Hepatocyte (in vitro differentiated cells): ENCODE data around the gene SAMD1. TPM values are rescaled to one million over a fixed set of nuclear protein-coding genes. Genes with fewer than 3 reads are reported as not detected.

Experiments
- DNase-seq: peaks from one replicate; pipeline ENCODE4 v3.0.0-alpha.2; 2016; ENCODE audit warnings: low spot score
- H2AFZ ChIP-seq: fragments of 200-600 bp; sonication (generic); 2 replicates; pipeline ENCODE4 v1.6.0; 2016; ENCODE audit warnings: antibody characterized with exemption, mild to moderate bottlenecking
- H3K27ac ChIP-seq: fragments of 200-600 bp; sonication (generic); 2 replicates; pipeline ENCODE4 v1.5.1; 2016; ENCODE audit warnings: mild to moderate bottlenecking
- H3K27me3 ChIP-seq: fragments of 200-600 bp; sonication (generic); 2 replicates; pipeline ENCODE4 v1.6.1; 2016
- H3K36me3 ChIP-seq: fragments of 200-600 bp; sonication (generic); replicated peaks from 2 replicates; pipeline ENCODE4 v1.5.1; 2016; ENCODE audit warnings: low read depth; ENCODE audit not compliant: insufficient read depth
- H3K4me1 ChIP-seq: fragments of 200-600 bp; sonication (generic); 2 replicates; pipeline ENCODE4 v1.5.1; 2016; ENCODE audit warnings: mild to moderate bottlenecking, moderate library complexity; ENCODE audit not compliant: insufficient read depth
- H3K4me2 ChIP-seq: fragments of 200-600 bp; sonication (generic); 2 replicates; pipeline ENCODE4 v1.6.0; 2016
- H3K4me3 ChIP-seq: fragments of 200-600 bp; sonication (generic); 2 replicates; pipeline ENCODE4 v1.5.1; 2016; ENCODE audit warnings: mild to moderate bottlenecking
- H3K79me2 ChIP-seq: fragments of 200-600 bp; sonication (generic); 2 replicates; pipeline ENCODE4 v1.6.0; 2017; ENCODE audit warnings: mild to moderate bottlenecking
- H3K9me2 ChIP-seq: fragments of 200-600 bp; sonication (generic); replicated peaks from 2 replicates; pipeline ENCODE4 v1.6.0; 2017; ENCODE audit warnings: mild to moderate bottlenecking; ENCODE audit not compliant: insufficient read depth
- H3K9me3 ChIP-seq: fragments of 200-600 bp; sonication (generic); 2 replicates; pipeline ENCODE4 v1.5.1; 2016; ENCODE audit warnings: low read depth, mild to moderate bottlenecking
- H4K20me1 ChIP-seq: fragments of 200-600 bp; sonication (generic); 2 replicates; pipeline ENCODE4 v1.6.0; 2016; ENCODE audit warnings: mild to moderate bottlenecking; ENCODE audit not compliant: insufficient read depth, poor library complexity, severe bottlenecking
- EZH2 ChIP-seq: fragments of 200-600 bp; sonication (generic); IDR thresholded peaks from 2 replicates; pipeline ENCODE4 v1.6.1; 2016; ENCODE audit warnings: antibody characterized with exemption, mild to moderate bottlenecking, borderline replicate concordance
- EZH2phosphoT487 ChIP-seq: fragments of 200-600 bp; sonication (generic); IDR thresholded peaks from one replicate; pipeline ENCODE4 v1.6.1; 2018; ENCODE audit warnings: antibody characterized with exemption, mild to moderate bottlenecking, low read depth, moderate library complexity; ENCODE audit not compliant: unreplicated experiment, severe bottlenecking
- WGBS: methylation state at CpG from one replicate; pipeline ENCODE4 v1.1.6; 2016; ENCODE audit warnings: low lambda C conversion rate; ENCODE audit errors: missing lambda C conversion rate; 5-methylcytosine and 5-hydroxymethylcytosine counted together
- polyA plus RNA-seq: library from polyadenylated mRNA; unstranded; fragments of >200 nt; fragmentation: Nextera tagmentation; extraction: Ambion mirVana; gene quantifications from 2 replicates; pipeline ENCODE4 v1.2.1, GENCODE V29; 2016
- total RNA-seq: library from RNA; depleted of rRNA; stranded (reverse); fragments of >200 nt; gene quantifications from 2 replicates; pipeline ENCODE4 v1.2.3, GENCODE V29; 2014
- TF ChIP-seq, protein P1 (sequence below): fragments of 200-600 bp; sonication (generic); IDR thresholded peaks from 2 replicates; pipeline ENCODE4 v1.5.1; 2016; ENCODE audit warnings: antibody characterized with exemption, mild to moderate bottlenecking; ENCODE audit not compliant: poor library complexity

Gene SAMD1
- total and polyA plus RNA-seq, 2 experiments from 2014 or later, result 35.8 to 45.6 TPM

DNA sequence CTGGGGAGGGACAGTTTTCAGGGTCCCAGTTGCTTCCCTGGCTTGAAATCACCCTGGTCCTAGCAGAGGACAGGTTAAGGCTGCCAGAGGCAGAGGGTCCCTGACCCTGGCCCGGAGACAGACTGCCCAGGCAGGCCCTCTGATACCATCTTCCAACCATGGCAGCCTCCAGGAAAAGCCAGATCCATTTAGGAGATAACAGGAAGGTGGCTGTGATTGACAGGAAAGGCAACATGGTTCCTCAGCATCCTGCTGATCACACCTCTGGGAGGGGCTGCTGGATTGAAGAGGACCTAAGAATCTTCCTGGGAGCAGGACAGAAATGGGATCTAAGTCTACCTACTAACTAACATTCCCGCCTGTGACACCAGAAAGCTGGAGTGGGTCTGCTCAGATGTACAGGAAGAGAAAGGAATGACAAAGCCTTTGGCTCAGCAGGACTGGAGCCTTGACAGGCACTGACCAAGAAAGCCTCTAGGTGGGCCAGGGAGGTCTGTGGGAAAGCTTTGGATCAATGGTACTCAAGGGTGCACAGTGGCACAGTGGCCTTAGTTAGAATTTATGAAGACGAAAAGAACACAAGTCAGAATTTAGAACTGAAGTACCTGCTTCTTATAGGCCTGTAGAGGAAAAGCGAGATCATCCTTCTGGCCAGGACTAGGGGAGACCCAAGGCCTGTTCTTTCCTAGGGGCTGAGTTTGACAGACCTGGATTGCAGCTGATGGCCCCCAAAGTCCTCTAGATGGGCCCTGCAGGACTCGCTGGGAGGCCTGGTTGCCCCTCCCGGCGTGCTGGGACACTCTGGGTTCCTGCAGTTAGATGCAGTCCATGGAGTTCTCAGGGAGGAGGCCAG lies 29.3 kb upstream of the SAMD1 start:
- Histone ChIP-seq H3K9me3 (no peaks in the 10 kb centered on the region), H3K36me3 (no peaks in the 10 kb centered on the region), H3K27ac (peak overlapping the region; percentile 99), H3K4me1 (peaks cover 11% of the 10 kb centered on the region), H4K20me1 (peaks cover 2% of the 10 kb centered on the region), H3K4me2 (peak overlapping the region; percentile 95), H3K27me3 (no peaks in the 10 kb centered on the region), H3K4me3 (no peak overlapping the region), H3K9me2 (no peaks in the 10 kb centered on the region), H3K79me2 (peaks cover 24% of the 10 kb centered on the region), H2AFZ (no peak overlapping the region)
- no peak for TF ChIP-seq EZH2phosphoT487
- no peak for TF ChIP-seq EZH2
- TF ChIP-seq, protein P1, sequence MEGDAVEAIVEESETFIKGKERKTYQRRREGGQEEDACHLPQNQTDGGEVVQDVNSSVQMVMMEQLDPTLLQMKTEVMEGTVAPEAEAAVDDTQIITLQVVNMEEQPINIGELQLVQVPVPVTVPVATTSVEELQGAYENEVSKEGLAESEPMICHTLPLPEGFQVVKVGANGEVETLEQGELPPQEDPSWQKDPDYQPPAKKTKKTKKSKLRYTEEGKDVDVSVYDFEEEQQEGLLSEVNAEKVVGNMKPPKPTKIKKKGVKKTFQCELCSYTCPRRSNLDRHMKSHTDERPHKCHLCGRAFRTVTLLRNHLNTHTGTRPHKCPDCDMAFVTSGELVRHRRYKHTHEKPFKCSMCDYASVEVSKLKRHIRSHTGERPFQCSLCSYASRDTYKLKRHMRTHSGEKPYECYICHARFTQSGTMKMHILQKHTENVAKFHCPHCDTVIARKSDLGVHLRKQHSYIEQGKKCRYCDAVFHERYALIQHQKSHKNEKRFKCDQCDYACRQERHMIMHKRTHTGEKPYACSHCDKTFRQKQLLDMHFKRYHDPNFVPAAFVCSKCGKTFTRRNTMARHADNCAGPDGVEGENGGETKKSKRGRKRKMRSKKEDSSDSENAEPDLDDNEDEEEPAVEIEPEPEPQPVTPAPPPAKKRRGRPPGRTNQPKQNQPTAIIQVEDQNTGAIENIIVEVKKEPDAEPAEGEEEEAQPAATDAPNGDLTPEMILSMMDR, result no peak
- WGBS, result 97% methylated on average over 6 of the region's 7 CpGs
- DNase-seq, result no peak

DNA sequence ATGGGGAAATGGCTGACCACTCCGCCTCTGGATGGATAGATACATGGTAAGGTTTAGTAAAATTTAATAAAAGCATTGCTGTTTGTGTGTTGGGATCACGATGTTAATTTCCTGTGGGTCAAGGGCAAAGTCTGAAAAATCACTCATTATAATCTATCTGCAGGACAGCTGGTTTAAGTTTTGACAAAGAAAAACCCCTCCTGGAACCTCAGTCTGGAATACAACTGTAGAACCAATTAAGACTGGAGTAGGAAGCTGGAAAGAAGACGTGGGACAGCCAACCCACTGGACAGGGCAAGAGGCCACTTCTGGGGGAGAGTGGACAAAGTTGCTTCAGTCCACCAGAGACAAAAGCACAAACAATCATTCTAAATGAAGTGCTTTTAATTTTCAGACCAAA lies 28.6 kb upstream of the SAMD1 start:
- TF ChIP-seq EZH2phosphoT487 (no peak), EZH2 (no peak)
- TF ChIP-seq, protein P1, result no peak
- Histone ChIP-seq H3K79me2 (peaks cover 31% of the 10 kb centered on the region), H4K20me1 (peaks cover 2% of the 10 kb centered on the region), H3K27me3 (no peaks in the 10 kb centered on the region), H3K4me2 (peak overlapping the region; percentile 95), H3K4me3 (no peak overlapping the region), H3K27ac (peak overlapping the region; percentile 99), H2AFZ (peak overlapping the region; percentile 51), H3K9me2 (no peaks in the 10 kb centered on the region), H3K9me3 (no peaks in the 10 kb centered on the region), H3K4me1 (peaks cover 11% of the 10 kb centered on the region), H3K36me3 (no peaks in the 10 kb centered on the region)
- WGBS, result 82% methylated on average over 3 of the region's 3 CpGs
- DNase-seq, result no peak

DNA sequence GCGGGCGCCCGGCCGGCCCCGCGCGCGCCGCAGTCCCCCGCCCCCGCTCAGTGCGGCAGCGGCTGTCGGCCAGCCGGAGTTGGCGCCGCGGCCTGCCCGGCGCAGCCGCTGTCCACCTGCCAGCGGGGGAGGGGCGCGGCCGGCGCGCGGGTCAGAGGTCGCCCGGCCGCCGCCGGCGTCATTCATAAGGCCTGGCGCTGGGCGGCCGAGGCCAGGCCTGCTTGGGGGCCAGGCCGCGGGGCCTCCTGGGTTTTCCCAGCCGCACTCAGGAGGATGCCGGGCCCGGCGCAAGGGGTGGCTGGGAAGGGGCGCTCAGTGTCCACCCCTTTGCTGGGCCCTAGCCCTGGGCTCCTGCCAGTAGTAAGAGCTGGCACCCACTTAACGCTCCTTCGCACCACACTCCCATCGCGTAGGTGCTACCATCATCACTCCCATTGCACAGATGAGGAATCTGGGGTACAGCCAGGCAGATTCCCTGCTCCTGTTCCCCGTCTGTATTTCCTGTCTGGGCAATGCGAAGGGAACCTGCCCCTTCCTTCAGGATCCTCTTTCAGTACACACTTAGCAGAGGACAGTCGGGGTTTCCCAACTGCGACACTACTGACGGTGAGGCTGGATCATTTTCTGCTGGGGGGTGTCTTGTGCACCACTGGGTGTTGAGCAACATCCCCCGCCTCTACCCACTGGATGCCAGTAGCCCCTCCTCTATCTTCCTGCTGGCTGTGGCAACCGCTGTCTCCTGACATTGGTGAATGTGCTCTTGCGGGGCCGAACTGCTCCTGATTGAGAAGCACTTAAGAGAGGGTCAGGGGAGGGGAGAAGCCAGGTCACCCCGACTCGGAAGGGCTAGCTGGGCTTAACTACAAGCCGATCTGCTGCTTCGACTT lies 27.9 kb upstream of the SAMD1 start:
- peak overlapping the region; percentile 95 for H3K4me2 ChIP-seq
- H3K9me3 ChIP-seq, result no peaks in the 10 kb centered on the region
- H3K27ac ChIP-seq, result peak overlapping the region; percentile 99
- H3K4me3 ChIP-seq, result peak overlapping the region; percentile 19
- H3K9me2 ChIP-seq, result no peaks in the 10 kb centered on the region
- H2AFZ ChIP-seq, result peak overlapping the region; percentile 51
- 18% methylated on average over 37 of the region's 61 CpGs for WGBS
- H3K79me2 ChIP-seq, result peaks cover 39% of the 10 kb centered on the region
- TF ChIP-seq, protein P1, result no peak
- no peak for TF ChIP-seq EZH2
- TF ChIP-seq EZH2phosphoT487, result no peak
- DNase-seq, result peak; percentile 72
- peaks cover 2% of the 10 kb centered on the region for H4K20me1 ChIP-seq
- no peaks in the 10 kb centered on the region for H3K27me3 ChIP-seq
- H3K36me3 ChIP-seq, result no peaks in the 10 kb centered on the region
- H3K4me1 ChIP-seq, result peaks cover 12% of the 10 kb centered on the region
